SJCRH30 (cell line): ENCODE measurements around the gene SLC28A2. TPM values are rescaled to one million over a fixed set of nuclear protein-coding genes. Genes with fewer than 3 reads are reported as not detected.

Experiments used
- total RNA-seq: library from RNA; depleted of rRNA; stranded (reverse); fragments of >200 nt; shearing (Covaris generic); gene quantifications from 2 replicates; pipeline ENCODE4 v1.2.3, GENCODE V29; 2014; rRNA removed

The SLC28A2 gene
- total RNA-seq, 1 experiment from 2014 or later, result not detected

Other genes starting within 250 kb of the SLC28A2 start
- gene SORD, start 229.0 kb upstream of the SLC28A2 start, total RNA-seq, result 48.8 and 49.5 TPM in 2 replicates
- gene DUOX2, start 138.1 kb upstream of the SLC28A2 start, total RNA-seq, result not detected in 2 replicates
- not detected in 2 replicates for gene DUOXA2, start 137.9 kb upstream of the SLC28A2 start, total RNA-seq
- gene DUOXA1, start 122.4 kb upstream of the SLC28A2 start, total RNA-seq, result 0.04 TPM in 1 of 2 replicates, not detected in the other
- not detected in 2 replicates for gene DUOX1, start 122.2 kb upstream of the SLC28A2 start, total RNA-seq
- 22.1 and 22.9 TPM in 2 replicates for gene SHF, start 64.3 kb upstream of the SLC28A2 start, total RNA-seq
- gene GATM, start 126.3 kb downstream of the SLC28A2 start, total RNA-seq, result 226 and 232 TPM in 2 replicates